Cardiac fibroblast (primary cell): ENCODE data around the gene RAB17.
A peak's percentile ranks its signal among the peaks of the same experiment; 100 is the strongest.

Experiments
- DNase-seq, 2 donors: peaks; one replicate each; pipeline versions ENCODE4 v3.0.0 to v3.0.0-alpha.2; 2010; ENCODE audit warnings: low read depth in 2 of 2
- H3K4me3 ChIP-seq, 2 donors: replicated peaks in 1 of 2; 1 replicate in 1 of 2; 2 replicates in 1 of 2; pipeline ENCODE4 v1.5.1; 2011; ENCODE audit warnings: low read depth in 2 of 2, low read length in 2 of 2, mild to moderate bottlenecking in 2 of 2, moderate library complexity in 1 of 2
- TF ChIP-seq, protein P1 (sequence below): IDR thresholded peaks from one replicate; pipeline ENCODE4 v1.5.1; 2011; ENCODE audit warnings: low read depth, mild to moderate bottlenecking, low read length, inconsistent platforms

RAB17 gene

DNA sequence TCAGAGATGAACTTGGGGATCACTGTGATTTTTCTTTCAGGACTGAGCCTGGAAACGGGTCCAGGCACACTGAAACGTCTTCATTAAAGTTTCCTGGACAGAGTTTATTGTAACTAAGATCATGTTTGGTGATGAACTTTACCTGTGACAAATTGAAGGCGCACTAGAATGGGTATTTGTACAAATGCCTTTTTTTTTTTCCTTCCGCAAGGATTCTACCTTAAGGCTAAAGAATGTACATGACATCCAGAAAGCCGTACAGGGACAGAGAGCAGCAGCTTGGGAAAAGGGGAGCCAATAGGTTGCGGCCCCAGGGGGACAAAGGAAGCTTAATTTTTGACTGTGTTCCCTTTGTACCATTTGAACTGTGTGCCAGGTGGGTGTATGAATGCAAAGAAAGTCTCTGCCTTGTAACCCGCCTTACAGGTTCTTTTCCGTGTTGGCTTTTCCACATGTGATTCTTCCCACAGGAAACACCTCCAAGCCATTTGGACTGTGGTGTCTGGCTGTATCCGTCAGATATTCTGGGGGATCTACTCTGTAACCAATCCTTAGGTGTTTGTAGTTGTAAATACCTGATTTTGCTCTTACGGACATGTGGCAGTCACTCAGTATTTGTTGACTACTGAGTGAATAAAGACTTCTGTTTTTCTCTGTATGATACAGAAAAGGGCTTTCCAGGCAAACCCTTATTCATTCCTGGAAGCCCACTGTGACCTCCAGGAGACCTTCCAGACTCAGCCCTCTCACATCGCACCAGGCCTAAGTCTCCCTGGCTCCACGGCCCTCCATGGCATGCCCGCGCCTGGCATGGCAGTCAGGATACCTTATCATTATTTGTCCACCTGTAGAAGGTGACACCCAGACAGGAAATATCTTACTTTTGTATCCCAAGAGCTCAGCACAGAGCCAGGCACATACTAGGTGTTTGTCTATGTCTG is 38.0 kb upstream of the RAB17 start:
- no peak for DNase-seq
- peak overlapping the region; percentile 66 to 70 for H3K4me3 ChIP-seq
- TF ChIP-seq, protein P1, sequence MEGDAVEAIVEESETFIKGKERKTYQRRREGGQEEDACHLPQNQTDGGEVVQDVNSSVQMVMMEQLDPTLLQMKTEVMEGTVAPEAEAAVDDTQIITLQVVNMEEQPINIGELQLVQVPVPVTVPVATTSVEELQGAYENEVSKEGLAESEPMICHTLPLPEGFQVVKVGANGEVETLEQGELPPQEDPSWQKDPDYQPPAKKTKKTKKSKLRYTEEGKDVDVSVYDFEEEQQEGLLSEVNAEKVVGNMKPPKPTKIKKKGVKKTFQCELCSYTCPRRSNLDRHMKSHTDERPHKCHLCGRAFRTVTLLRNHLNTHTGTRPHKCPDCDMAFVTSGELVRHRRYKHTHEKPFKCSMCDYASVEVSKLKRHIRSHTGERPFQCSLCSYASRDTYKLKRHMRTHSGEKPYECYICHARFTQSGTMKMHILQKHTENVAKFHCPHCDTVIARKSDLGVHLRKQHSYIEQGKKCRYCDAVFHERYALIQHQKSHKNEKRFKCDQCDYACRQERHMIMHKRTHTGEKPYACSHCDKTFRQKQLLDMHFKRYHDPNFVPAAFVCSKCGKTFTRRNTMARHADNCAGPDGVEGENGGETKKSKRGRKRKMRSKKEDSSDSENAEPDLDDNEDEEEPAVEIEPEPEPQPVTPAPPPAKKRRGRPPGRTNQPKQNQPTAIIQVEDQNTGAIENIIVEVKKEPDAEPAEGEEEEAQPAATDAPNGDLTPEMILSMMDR = no peak

DNA sequence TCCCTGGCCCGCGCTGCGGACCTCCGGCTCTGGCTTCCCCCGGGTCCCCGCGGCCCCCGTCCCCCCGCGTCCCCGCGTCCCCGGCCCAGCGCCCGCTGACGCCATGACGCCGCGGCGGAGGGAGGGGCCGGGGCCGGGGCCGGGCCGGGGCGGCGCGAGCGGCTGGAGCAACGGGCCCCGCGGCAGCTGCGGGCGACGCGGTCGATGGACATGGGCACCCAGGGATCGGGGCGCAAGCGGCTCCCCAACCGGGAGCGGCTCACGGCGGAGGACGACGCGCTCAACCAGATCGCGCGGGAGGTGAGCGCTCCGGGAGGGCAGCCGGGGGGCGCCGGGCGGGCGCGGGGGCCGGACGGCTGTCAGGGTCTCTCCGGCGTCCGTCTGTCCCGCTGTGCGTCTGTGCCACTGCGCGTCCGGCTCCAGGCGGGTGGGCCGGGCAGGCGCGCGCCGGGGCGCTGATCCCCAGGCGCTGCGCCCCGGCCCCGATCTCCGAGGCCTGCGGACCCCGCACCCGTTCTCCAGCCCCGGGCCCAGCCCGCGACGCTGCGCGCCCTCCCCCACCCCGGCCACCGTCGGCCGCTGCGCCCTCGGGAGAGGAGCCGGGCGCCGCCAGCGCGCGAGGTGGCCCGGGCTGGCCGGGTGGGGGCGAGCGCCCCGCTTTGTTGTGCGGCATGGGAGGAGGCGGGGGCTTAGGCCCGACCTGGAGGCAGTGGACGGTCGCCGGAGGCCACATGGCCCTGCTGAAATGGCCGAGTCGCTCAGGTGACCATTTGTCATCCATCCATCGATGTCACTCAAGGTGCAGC is 37.1 kb upstream of the RAB17 start, which contains the start of gene LRRFIP1:
TSS of gene LRRFIP1 (plus strand) at position 147 of the 806 bp plus-strand sequence. CDS start at position 205, 58 bp downstream.
- TF ChIP-seq, protein P1 = no peak
- H3K4me3 ChIP-seq = peak within 1 kb of the TSS; percentile 66 to 70
- DNase-seq = peak in 1 of 2 donors; percentile 47

DNA sequence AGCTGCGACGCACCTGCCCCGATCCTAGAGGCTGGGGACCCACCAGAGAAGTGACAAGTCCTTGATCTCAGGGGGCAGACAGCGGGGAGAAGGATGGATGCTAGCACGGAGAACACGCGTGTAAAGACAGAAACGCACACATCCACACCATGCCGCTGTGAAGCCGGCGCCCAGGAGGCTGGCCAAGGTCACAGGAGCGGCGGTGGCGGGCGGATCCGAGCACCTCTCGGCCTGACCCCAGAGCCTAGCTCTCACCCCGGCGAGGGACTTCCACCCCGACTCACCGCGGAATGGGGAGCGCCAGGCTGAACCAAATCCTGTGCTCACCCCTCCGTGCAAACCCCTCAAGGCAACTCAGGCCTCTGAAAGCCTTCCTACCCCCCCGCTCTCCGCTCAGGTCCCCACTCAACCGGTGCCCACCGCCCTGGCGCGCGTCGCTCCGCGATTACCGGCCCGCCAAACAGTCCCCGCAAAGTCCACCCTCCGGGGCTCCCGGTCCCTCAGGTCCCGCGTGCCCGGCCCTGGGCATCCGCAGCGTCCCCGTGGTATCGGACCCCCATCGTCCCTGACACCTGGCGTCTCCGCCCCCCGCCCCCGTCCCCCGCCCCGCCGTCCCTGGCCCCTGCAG is 36.4 kb upstream of the RAB17 start:
- H3K4me3 ChIP-seq = peak overlapping the region; percentile 47 to 70
- DNase-seq = no peak
- TF ChIP-seq, protein P1 = no peak

DNA sequence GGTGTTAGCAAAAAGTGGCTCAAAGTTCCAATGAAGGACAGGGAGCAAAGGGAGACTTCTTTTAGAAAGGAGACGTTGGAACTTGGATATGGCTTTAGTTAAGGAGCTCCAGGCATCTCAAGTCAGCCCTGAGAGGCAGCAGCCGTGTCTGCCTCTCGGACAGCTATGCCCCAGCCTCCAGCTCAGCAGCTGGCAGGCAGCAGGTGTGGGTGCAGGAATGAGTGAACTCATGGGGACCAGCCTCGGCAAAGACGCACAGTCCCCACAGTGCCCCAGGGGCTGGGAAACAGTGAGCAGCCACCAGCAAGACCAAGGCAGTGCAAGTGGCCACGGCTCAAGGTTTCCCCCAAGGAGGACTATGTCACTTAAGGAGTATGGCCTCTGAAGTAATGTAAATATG is 35.2 kb upstream of the RAB17 start:
- H3K4me3 ChIP-seq = no peak overlapping the region
- no peak for DNase-seq
- TF ChIP-seq, protein P1 = no peak

DNA sequence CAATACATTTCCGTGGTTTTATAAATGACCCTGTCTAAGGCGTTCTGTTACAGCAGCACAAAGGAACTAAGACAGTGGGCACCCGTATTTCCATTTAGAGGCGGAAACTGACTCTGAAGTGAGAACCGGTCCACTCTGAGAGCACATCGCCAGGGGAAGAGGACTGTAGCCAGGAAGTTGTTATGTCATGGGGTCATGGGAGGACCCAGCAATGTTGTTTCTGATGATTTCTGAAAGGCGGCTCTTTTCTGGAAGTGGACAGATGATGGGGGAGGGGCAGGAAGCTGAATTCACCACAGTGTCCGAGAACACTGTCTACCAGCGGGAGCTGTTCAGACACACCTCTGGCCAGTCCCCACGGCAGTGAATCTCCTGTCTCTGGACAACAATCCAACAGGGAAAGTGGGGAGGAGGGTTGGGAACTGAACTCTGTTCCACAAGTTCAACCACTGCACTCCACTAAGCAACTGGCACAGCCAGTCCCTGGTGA is 34.7 kb upstream of the RAB17 start:
- DNase-seq = no peak

DNA sequence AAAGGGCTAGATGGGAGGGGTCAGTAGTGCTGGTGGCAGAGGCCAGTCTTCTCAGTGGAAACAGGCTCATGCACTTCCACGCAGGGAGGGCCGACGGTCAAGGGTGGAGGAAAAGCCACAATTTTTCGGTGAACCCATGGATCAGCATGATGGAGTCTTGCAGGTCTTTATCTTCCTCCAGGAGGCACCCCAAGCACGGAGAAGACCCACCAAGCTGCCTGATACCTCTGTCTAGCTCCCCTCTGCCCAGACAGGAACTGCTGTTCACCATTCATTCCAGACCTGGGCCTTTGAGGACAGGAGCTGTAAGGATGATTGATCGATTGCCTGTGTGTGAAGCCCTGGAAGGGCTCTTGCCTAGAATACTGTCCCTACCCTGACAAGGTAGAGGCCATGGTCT is 34.0 kb upstream of the RAB17 start:
- DNase-seq = no peak
- no peak overlapping the region for H3K4me3 ChIP-seq
- TF ChIP-seq, protein P1 = no peak

More for the DNA sequence above, 34.7 kb upstream of the RAB17 start:
- no peak overlapping the region for H3K4me3 ChIP-seq
- TF ChIP-seq, protein P1 = no peak
